GM12878 (cell line): ENCODE measurements around the gene SLC17A7. TPM values are rescaled to one million over a fixed set of nuclear protein-coding genes. Genes with fewer than 3 reads are reported as not detected.

Experiments
- BRCA1 ChIP-seq: IDR thresholded peaks from 2 replicates; pipeline ENCODE4 v1.6.1; 2011; ENCODE audit warnings: low read depth, low read length, improper control_type of control experiment
- CBX3 ChIP-seq: fragments of 200-600 bp; sonication (generic); IDR thresholded peaks from 2 replicates; pipeline ENCODE4 v1.6.1; 2016; ENCODE audit warnings: low read depth, borderline replicate concordance
- CBX5 ChIP-seq: sonication (generic); IDR thresholded peaks from 2 replicates; pipeline ENCODE4 v1.6.1; 2016; ENCODE audit warnings: low read depth, moderate library complexity, mild to moderate bottlenecking, inconsistent platforms
- CHD2 ChIP-seq: IDR thresholded peaks from 2 replicates; pipeline ENCODE4 v1.6.1; 2011; ENCODE audit warnings: low read depth, low read length, improper control_type of control experiment, borderline replicate concordance
- CREM ChIP-seq: IDR thresholded peaks from 2 replicates; pipeline ENCODE4 v1.6.1; 2014; ENCODE audit warnings: antibody characterized with exemption, low read depth
- CTCF ChIP-seq, 3 experiments: IDR thresholded peaks in 2 of 3; conservative IDR thresholded peaks in 1 of 3; 2 replicates each; pipeline ENCODE4 v1.5.1; 2011; ENCODE audit warnings: low read depth in 3 of 3, low read length in 3 of 3, mild to moderate bottlenecking in 3 of 3, control low read depth in 2 of 3, moderate library complexity in 2 of 3, inconsistent platforms in 1 of 3, mixed read lengths in 1 of 3; ENCODE audit not compliant: control insufficient read depth in 2 of 3, insufficient read depth in 1 of 3; ENCODE audit errors: extremely low read depth in 1 of 3
- E2F4 ChIP-seq: IDR thresholded peaks from 2 replicates; pipeline ENCODE4 v1.6.1; 2012; ENCODE audit warnings: low read depth, low read length, improper control_type of control experiment
- FOS ChIP-seq: IDR thresholded peaks from 3 replicates; pipeline ENCODE4 v1.6.1; 2011; ENCODE audit warnings: borderline replicate concordance; ENCODE audit not compliant: insufficient read length; ENCODE audit errors: extremely low read depth
- HDAC2 ChIP-seq: fragments of 200-600 bp; sonication (generic); IDR thresholded peaks from 2 replicates; pipeline ENCODE4 v1.6.1; 2017
- HDAC6 ChIP-seq: fragments of 200-600 bp; sonication (generic); IDR thresholded peaks from one replicate; pipeline ENCODE4 v1.8.0; 2017; ENCODE audit warnings: antibody characterized with exemption; ENCODE audit not compliant: unreplicated experiment
- MEF2B ChIP-seq: fragments of 450-650 bp; IDR thresholded peaks from 2 replicates; pipeline ENCODE4 v1.6.1; 2018; ENCODE audit warnings: mild to moderate bottlenecking, moderate library complexity; ENCODE audit not compliant: partially characterized antibody, poor library complexity, severe bottlenecking
- MYC ChIP-seq: IDR thresholded peaks from 2 replicates; pipeline ENCODE4 v1.6.1; 2011; ENCODE audit warnings: mild to moderate bottlenecking, low read length, moderate library complexity, inconsistent platforms; ENCODE audit not compliant: insufficient read depth, insufficient replicate concordance, insufficient read length, severe bottlenecking
- NBN ChIP-seq: fragments of 450-650 bp; IDR thresholded peaks from 2 replicates; pipeline ENCODE4 v1.6.1; 2016
- NFYA ChIP-seq: IDR thresholded peaks from 2 replicates; pipeline ENCODE4 v1.6.1; 2011; ENCODE audit warnings: low read depth, mild to moderate bottlenecking, low read length, improper control_type of control experiment, borderline replicate concordance
- NR2C1 ChIP-seq: fragments of 450-650 bp; IDR thresholded peaks from 2 replicates; pipeline ENCODE4 v1.6.1; 2017; ENCODE audit warnings: antibody characterized with exemption, mild to moderate bottlenecking, moderate library complexity
- RAD21 ChIP-seq: IDR thresholded peaks from 2 replicates; pipeline ENCODE4 v1.6.1; 2011; ENCODE audit warnings: mild to moderate bottlenecking, low read depth, low read length, moderate library complexity; ENCODE audit not compliant: insufficient read depth
- RAD51 ChIP-seq: fragments of 450-650 bp; IDR thresholded peaks from 2 replicates; pipeline ENCODE4 v1.6.1; 2016; ENCODE audit warnings: moderate library complexity, mild to moderate bottlenecking, inconsistent platforms
- SMARCA5 ChIP-seq: fragments of 450-650 bp; IDR thresholded peaks from 2 replicates; pipeline ENCODE4 v1.6.1; 2017; ENCODE audit warnings: mild to moderate bottlenecking
- SPI1 ChIP-seq: IDR thresholded peaks from 2 replicates; pipeline ENCODE4 v1.6.1; 2011; ENCODE audit warnings: low read depth, mild to moderate bottlenecking, low read length, moderate library complexity, borderline replicate concordance; ENCODE audit not compliant: insufficient read depth
- TCF7 ChIP-seq: IDR thresholded peaks from 2 replicates; pipeline ENCODE4 v1.6.1; 2014; ENCODE audit warnings: antibody characterized with exemption, borderline replicate concordance
- WRNIP1 ChIP-seq: IDR thresholded peaks from 2 replicates; pipeline ENCODE4 v1.6.1; 2011; ENCODE audit warnings: low read depth, low read length, improper control_type of control experiment, borderline replicate concordance
- ZNF384 ChIP-seq: IDR thresholded peaks from 2 replicates; pipeline ENCODE4 v1.6.1; 2012; ENCODE audit warnings: low read depth, mild to moderate bottlenecking, low read length, improper control_type of control experiment, borderline replicate concordance
- ZNF622 ChIP-seq: fragments of 450-650 bp; IDR thresholded peaks from 2 replicates; pipeline ENCODE4 v1.6.1; 2017; ENCODE audit warnings: mild to moderate bottlenecking, inconsistent platforms
- ZNF687 ChIP-seq: fragments of 450-650 bp; IDR thresholded peaks from 2 replicates; pipeline ENCODE4 v1.6.1; 2017; ENCODE audit warnings: mild to moderate bottlenecking, moderate library complexity
- polyA plus RNA-seq, 11 experiments: library from polyadenylated mRNA; depleted of rRNA in 4 of 11; unstranded in 6 of 11; stranded (reverse) in 5 of 11; fragments of >200 nt; fragmentation: Nextera tagmentation in 4 of 11; fragmentation: Illumina TruSeq in 1 of 11; extraction: Ambion mirVana in 4 of 11; extraction: Trizol in 1 of 11; gene quantifications; 1 replicate in 1 of 11; 2 replicates in 10 of 11; pipeline versions ENCODE4 v1.2.1 to v1.2.3, GENCODE V29; 2011 to 2016; ENCODE audit warnings: inconsistent platforms in 2 of 11, missing spikeins in 2 of 11, low read depth in 1 of 11
- total RNA-seq, 4 experiments: library from RNA; depleted of rRNA in 3 of 4; stranded (reverse); fragments of >200 nt in 3 of 4; fragmentation: Illumina TruSeq in 1 of 4; extraction: Trizol in 1 of 4; gene quantifications; 2 replicates each; pipeline versions ENCODE4 v1.2.1 to v1.2.3, GENCODE V29; 2013 to 2021

The SLC17A7 gene
- total and polyA plus RNA-seq, 10 of the 15 experiments (the other 5 are each of a cell fraction or from before 2014, with no cell fraction given) = 0.03 to 0.24 (median 0.06) TPM; not detected in 6

GRCh38 chr19:49473868-49474541 is 32.7 kb upstream of the SLC17A7 start, which contains the start of gene FLT3LG (continued):
- TF ChIP-seq MYC = peak; percentile 44
- peak; percentile 69 for TF ChIP-seq MEF2B
- TF ChIP-seq SMARCA5 = peak; percentile 87; the same call in 1 of the 2 replicates
- no peak for TF ChIP-seq ZNF687
- no peak for TF ChIP-seq CBX5
- no peak for TF ChIP-seq SPI1
- no peak for TF ChIP-seq FOS
- TF ChIP-seq ZNF384 = no peak
- TF ChIP-seq E2F4 = no peak; the same call in 1 of the 2 replicates
- TF ChIP-seq NR2C1 = no peak
- peak; percentile 91 to 97 (median 94) for TF ChIP-seq CTCF (IDR thresholded peaks at IDR 0.05 in 2 of 3, conservative IDR thresholded peaks at IDR 0.05 in 1 of 3; ENCODE audit: control insufficient read depth in 2 of 3, extremely low read depth in 1 of 3, insufficient read depth in 1 of 3, low read depth in 3 of 3, low read length in 3 of 3)
- TF ChIP-seq NFYA = no peak
- TF ChIP-seq NBN = peak; percentile 63; the same call in 1 of the 2 replicates
- TF ChIP-seq WRNIP1 = no peak
- 0 out of 2 replicates have a peak, but pooled peaks have one; percentile 51 for TF ChIP-seq CREM
- TF ChIP-seq CHD2 = 0 out of 2 replicates have a peak, but pooled peaks have one; percentile 18
- TF ChIP-seq TCF7 = no peak
- TF ChIP-seq RAD21 = peak; percentile 63
- no peak for TF ChIP-seq BRCA1
- no peak for TF ChIP-seq RAD51
- no peak for TF ChIP-seq CBX3
- no peak for TF ChIP-seq HDAC2
- no peak for TF ChIP-seq ZNF622
- no peak for TF ChIP-seq HDAC6
